Activated gamma-delta T cell (primary cell): Measurements from ENCODE around the gene TMEM50B.
"Not testable (repeated sequence)": the region's sequence is repeated elsewhere in the genome, so short reads cannot be mapped to it uniquely, and the experiment has no call there.

Source experiments
- DNase-seq: peaks from one replicate; lab custom pipeline; 2025; lab: John Stamatoyannopoulos, UW
- total RNA-seq, 2 donors: gene quantifications; one replicate each; lab custom pipeline; 2026; lab: John Stamatoyannopoulos, UW

TMEM50B gene
- total RNA-seq = 106 to 127 reads per million in 2 donors

DNA sequence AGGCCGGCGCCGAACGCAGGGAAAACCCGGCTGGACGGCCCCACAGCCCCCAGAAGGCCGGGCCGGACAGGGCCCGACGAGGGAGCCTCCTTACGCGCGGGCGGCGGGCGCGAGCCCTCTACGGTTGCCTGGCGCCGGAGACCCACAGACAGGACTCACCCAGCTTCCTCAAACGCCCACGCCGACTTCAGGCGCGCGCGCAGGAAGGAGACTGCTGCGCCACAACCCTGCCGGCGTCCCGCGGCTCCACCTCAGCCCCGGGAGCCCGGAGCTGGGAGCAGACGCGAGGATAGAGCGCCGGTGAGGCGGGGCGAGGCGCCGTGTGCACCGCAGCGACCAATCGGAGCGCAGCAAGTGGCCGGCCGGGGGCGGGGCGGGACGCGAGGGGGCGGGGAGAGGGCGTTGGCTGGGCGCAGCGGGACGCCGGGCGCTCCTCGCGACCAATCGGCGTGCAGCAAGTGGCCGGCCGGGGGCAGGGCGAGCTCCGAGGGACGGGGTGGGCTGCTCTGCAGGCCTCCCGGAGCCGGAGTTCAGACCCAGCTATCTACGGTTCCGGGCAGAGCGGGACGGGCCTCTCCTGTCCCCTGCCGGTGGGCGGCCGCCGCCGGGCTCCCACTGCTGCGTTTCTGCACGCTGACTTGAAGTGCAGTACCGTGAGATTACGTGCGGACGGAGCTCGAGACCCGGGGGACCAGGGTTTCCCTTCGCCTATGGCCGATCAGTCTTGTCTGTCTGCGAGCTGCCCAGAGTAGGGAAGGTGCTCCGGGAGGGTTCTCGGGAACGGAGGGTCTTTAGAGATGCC is at the start of gene TMEM50B:
Gene TMEM50B, minus strand, starts transcription at position 296 of the 802 bp plus-strand sequence. CDS start 11,089 bp downstream, outside the sequence.
- DNase-seq = peak; percentile 99

DNA sequence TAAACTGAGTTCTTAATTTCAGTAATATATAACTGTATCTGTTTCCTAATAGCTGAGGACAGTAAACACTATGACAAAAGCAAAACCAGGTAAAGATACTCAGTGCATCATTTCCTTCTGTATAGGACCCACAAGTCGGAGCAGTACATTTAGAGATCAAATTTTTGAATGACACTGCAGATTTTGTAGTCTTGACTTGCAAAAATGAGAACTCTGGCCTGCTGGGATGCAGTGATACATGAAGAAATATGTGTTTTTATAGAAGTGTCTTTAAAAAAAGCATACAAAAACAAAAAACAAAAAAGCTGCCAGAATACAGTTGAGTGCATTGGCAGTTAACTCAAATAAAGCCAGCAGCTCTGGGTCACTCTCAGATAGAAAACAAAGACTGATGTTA is 43.2 kb upstream of the TMEM50B start:
- DNase-seq = no peak

DNA sequence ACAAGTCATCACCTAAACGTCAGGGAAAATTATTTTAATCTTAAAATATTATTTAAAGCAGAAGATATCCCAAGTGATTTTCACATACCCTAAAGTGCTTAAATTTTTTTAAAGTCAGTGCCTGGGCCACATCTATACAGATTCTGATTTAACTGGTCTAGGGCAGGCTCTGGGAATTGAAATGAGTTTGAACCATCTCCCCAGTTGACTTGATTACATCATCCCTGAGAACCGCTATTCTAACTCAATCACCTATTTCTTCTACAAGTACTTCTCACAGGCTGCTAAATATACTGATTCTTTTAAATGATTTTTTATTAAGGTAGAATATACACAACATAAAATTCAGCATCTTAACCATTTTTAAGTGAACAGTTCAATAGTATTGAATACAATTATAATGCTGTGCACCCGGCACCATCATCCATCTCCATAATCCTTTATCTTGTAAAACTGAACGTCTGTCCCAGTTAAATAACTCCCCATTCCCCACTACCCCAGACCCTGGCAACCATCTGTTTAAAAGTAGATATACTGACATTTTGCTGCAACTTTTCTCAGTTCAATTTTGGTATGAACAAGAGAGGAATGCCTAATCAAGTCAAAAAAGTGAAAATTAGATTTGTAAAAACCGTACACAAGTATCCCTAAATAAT is 42.7 kb upstream of the TMEM50B start:
- DNase-seq = no peak

DNA sequence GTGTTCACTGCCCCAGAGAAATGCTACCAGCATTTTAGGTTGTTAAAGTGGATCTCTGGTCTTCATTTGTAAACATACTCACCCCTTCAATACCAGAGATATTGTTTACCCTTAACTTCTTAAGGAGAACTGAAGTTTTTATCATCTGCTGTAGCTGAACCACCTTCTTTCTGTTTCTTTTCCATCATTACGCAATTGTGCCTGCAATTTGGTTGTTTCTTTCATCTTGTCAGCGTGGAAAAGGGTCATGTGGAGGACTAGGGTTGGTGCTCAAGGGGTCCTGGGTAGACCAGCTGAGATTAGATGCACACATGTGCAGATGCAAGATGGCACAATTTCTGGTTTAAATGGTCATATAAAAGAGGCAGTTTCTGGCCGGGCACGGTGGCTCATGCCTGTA is 39.1 kb upstream of the TMEM50B start:
- DNase-seq = no peak

DNA sequence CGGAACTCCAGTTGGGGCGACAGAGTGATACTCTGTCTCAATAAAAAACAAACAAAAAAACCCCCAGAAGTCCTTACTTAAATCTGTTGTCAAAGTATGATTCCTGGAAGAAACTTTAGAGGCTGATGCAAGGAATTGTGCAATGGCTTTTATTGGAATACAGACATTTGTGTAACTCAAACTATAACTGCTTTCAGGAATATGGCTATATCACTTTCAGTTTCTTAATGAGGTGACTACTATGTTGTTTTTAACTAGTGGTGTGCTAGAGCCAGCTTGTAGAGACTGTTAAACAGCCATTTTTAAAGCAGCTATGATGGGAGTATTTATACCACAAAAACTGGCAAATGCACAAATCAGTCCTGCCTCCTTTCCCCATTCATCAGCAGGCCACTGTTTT is 34.5 kb upstream of the TMEM50B start:
- DNase-seq = no peak

DNA sequence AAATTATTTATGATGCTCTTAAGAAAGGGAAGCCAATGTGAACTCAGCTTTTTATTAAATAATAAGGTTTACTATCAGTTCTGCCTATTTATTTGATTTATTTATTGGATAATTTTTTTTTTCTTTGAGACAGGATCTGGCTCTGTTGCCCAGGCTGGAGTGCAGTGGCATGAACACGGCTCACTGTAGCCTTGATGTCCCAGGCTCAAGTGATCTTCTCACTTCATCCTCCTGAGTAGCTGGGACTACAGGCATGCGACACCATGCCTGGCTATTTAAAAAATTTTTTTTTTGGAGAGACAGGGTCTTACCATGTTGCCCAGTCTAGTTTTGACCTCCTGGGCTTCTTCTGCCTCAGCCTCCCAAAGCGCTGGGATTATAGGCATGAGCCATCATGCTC is 32.7 kb upstream of the TMEM50B start:
- DNase-seq = no peak

DNA sequence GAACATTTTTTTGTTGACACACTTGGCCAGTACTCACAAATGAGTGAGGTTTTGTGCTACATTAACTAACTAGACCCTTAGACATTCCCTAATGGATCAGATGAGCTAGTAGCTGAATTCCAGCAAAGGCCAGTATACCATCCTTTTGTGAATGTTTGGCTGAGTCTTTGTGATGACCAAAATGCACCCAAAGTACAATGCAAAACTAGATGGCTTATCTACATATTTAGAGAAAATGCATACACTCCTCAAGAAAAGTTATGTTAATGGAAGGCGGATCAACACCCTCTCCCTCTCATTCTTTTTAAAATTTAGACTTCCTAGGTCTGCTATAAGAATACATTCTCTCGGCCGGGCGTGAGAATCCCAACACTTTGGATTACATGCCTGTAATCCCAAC is 31.9 kb upstream of the TMEM50B start:
- DNase-seq = no peak

DNA sequence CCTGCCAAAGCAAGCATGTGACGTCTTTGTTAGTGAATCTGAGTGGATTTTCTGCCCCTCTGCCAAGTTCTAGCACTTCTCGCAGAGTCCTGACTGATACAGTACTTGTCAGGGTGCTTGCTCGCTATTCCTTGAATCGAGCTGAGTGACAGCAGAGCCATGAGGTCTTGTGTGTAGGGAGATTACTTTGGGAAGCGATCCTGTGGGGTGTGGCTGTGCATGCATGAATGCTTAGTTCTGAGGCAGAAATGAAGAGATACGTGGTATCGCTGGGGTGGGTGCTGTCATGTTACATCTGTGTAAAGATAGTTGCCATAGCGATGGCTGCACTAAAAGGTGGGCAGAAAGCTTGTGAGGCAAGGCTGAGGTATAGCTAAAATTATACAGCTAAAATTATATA is 31.1 kb upstream of the TMEM50B start:
- DNase-seq = no peak

DNA sequence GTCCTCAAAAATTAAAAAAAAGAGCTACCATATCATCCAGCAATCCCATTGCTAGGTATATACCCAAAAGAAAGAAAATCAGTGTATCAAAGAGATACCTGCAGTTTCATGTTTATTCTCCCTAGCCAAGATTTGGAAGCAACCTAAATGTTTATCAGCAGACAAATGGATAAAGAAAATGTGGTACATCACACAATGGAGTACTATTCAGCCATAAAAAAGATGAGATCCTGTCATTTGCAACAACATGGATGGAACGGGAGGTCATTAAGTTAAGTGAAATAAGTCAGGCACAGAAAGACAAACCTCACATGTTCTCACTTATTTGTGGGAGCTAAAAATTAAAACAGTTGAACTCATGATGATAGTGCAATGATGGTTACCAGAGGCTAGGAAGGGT is 27.2 kb upstream of the TMEM50B start:
- not testable (repeated sequence) for DNase-seq

DNA sequence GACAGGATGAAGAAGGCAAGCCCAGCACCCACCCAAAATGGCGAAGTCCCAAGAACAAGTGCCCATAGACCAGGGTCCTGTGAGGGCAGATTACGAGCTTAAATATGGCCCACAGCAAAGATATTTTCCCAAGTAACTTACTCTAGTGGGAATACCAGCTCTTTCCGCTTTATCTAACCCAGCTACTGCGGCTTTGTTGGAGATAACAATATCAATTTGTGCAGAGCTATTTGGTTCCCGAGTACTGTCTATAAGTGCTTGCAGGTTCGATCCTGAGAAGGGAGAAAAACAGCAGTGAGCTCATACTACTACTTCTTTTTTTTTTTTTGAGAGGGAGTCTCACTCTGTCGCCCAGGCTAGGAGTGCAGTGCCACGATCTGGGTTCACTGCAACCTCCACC is 26.1 kb upstream of the TMEM50B start:
- DNase-seq = no peak

DNA sequence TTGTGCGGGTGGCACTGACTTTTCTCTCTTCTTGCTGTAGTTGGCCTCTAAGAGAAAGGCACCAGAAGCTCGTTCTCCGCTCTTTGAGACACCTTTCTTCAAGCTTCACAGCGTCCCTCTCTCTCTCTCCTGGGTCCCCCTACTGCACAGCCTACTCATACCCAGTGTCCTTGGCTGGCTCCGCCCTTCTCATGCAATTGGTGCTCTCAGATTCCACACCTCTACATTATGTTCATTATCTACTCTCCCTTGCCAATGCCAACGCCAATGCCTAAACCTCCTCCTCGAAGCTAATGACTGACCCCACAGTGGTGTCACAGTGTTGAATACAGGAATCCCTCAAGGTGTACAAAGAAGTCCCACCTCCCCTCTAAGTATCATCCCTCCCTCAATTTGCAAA is 16.6 kb upstream of the TMEM50B start:
- DNase-seq = no peak

DNA sequence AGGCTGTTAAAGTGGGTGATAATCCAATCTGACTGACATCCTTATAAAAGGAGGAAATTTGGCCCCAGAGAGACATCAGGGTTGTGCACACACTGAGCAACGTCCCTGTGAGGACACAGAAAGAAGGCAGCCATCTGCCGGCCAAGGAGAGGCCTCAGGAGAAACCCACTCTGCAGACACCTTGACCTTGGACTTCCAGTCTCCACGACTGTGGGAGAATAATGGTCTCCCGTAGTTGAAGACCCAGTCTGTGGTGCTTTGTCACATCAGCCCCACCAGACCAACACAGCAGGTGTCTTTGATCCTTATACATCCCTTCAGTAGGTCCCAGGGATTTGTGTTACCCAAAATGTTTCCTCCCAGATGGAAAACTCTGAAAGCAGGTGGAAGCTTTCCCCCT is 16.0 kb upstream of the TMEM50B start:
- no peak for DNase-seq

DNA sequence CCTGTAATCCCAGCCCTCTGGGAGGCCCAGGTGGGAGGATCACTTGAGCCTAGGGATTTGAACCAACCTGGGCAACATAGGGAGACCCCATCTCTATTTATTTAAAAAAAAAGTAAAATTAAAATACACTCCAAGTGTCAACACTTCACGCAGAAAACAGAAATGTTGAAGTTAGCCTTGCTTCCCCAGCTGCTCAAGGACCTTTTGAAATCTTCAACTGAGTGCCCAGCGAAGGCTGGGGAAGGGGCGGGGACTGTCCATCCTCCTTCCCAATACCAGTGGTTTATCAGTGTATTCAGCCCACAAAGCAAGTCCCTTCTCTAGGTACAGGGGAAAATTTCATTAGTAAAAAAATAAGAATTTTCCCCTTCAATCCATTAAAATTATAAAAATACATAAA is 14.0 kb upstream of the TMEM50B start:
- no peak for DNase-seq

DNA sequence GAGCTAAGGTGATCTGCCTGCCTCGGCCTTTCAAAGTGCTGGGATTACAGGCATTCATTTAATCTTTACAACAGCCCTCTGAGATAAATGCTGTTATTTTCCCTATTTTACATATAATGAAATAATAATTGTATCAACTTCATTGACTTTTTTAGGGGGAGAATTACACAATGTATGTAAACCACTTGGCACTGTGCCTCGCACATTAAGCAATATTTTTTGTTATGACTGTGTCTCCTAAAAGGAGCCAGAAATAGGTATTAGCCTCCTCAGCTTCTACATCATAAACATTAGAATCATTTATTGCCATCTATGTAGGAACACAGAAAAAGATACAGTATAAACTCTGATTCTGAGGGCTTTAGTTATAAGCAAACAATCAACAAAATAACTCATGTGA is 12.8 kb upstream of the TMEM50B start:
- DNase-seq = no peak

DNA sequence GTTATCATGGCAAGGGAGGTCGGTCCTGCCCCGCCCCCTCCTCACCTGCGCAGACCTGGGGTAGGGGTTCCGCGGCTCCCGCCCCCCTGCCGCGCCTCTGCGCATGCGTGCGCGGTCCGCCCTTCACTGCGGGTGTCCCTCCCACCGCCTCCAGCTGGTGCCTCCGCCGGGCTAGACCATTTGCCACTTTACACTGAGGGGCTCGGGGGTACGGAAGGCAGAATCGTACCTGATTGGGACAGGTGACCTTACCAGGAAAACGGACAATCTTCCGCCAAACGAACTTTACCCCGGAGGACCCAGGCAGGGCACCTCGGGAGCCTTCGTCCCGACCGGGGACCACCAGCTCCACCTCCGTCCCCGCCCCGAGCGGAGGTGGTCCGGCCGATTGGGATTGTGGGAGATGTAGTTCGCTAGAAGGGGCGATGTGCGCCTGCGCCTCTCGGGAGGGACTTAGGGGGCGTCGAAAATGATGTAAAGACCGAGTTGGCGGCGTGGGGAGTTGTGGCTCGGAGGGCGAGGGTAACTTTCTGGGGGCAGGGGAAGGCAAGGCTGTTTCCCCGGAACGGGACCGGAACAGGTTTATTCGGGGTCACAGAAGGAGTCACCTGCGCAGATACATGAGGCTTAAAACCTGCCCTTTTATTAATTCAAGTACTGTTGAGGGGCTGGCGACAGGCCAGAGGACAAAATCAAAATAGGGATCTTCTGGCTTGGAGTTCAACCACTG is 11.8 kb upstream of the TMEM50B start, which contains the start of gene DNAJC28:
Gene DNAJC28, minus strand, starts transcription at position 344 of the 730 bp plus-strand sequence. CDS start 2,323 bp downstream, outside the sequence.
- peak; percentile 81 for DNase-seq

DNA sequence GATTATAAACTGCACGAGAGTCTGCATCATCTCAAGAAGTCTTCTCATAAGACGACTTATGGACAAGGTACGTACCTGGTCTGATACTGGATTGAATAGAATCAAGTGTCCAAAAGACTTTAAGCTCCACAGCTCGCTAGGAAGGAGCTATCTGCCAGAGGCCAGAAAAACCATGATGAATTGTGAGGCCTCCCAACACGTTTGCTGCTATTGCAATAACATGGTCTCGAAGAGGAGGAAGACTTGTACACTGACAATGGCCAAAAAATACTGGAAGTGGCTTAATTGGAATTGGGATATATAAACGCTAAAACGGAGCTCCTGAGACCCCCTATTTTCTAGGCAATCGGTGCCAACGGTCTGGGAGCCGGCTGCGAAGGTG is 11.2 kb upstream of the TMEM50B start:
- DNase-seq = no peak

DNA sequence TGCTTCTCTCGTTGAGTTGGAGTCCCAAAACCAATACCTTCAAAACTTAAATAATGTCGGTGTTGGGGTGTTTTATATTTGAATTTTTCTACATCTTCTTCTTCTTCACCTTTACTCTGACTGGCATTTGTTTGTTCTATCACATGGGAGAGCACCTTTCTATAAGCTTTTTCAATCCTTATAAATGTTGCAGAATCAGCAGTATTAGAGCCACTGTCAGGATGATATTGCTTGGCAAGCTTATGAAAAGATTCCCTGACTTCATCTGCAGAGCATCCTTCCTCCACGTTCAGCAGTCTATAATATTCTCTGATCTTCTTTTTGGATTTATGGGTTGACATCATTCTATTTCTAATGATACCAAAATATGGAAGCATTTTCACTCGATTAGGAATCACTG is 9.2 kb upstream of the TMEM50B start:
- DNase-seq = no peak

DNA sequence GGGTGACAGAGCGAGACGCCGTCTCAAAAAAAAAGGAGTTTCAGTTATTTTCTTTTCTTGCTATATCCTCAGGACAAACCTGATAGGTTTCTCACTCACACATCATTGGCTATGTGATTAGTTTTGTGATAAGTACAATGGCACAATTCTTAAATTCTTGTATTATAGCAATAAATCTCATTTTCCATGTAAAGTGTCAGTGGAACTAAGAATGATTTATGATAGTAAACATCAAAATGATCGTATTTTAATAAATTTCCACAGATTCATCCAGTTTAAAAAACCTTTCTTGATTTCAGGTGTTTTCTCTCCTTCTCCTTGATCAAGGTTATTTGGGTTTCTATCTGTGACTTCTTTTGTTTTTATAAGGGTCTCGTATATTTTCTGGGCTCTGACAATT is 8.2 kb upstream of the TMEM50B start:
- no peak for DNase-seq

DNA sequence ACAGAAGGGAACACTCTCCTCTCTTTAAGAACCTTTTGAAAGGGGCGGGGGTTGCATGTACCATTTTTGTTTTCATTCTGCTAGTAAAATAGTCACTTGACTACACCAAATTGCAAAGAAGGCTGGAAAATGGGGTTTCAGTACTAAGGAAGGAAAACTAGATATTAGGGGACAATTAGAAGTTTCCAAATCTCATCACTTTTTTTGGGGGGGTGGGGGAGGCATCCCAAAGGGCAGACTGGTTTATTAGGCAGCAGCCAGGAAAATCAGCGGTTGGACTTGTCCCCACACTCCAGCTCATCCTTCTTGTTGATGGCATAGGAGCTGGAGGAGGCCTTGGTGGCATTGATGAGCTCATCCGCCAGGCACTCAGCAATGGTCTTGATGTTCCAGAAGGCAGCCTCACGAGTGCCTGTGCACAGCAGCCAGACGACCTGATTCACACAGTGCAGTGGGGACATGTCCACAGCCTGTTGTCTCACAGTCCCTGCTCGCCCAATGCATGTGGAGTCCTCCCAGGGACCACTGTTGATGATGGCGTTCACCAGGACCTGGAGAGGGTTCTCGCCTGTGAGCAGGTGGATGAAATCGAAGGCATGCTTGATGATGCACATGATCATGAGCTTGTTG is 1.7 kb upstream of the TMEM50B start:
- no peak for DNase-seq

DNA sequence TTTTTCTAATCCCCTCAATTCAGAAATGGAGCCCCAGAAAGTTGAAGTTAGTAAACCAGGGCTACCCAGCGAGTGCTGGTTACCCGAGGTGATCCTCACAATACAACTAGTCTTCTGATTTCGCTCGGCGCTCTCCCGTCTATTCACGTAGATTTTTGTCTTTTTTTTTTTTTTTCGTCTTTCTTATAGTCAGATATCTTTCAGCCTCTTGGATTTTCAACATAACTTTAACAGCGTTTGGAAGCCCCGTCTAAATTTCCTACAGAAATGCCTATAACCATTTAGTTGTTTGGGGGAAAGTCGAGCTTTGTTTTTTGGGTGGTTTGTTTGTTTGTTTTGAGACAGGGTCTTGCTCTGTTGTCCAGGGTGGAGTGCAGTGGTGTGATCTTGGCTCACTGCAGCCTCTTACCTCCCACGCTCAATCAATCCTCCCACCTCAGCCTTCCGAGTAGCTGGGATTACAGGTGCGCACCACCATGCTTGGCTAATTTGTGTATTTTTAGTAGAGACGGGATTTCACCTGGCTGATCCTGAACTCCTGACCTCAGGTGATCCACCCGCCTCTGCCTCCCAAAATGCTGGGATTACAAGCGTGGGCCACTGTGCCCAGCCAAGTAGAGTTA is 818 bp upstream of the TMEM50B start:
- no peak for DNase-seq

DNA sequence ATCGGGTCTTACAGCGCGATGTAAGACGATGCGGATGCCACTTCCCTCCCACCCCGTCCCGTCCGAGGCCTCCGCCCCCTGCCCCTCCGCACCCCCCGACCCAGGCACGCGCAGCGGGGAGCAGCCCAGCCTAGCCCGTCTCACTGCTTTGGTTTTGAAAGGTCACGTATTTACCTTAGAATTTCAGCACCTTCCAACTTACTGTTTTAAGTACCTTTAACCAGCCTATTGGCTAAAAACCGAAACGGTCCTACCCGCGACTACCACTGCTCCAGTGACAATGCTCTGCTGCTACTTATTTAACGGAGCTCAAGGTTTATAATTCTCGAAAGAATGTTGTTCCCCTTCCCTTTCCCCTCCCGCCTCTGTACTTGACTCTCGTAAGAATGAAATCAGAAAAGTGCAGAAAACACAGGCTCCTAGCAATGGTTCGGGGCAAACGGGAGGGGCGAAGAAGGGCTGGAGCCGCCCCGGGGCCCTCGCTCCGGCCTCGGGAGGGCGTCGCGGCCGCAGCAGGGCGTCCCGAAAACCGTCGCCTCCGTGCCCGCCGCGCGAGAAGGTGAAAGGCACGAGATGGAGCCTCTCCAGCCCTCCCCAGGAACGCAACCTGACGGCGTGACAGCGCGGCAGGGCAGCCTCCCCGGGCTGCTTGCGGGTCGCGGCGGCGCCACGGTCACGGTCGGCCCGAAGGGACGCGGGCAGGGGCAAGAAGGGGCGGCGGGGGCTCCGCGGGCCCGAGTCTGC is 667 bp downstream of the TMEM50B start:
- DNase-seq = peak; percentile 48
